Skeletal muscle cell (primary cell): ENCODE measurements around the gene MED16.
"Not testable (repeated sequence)": the region's sequence is repeated elsewhere in the genome, so short reads cannot be mapped to it uniquely, and the experiment has no call there.

Experiments
- DNase-seq: peaks from one replicate; pipeline ENCODE4 v3.0.0-alpha.2; 2010; ENCODE audit warnings: low read depth
- H3K4me3 ChIP-seq: 2 replicates; pipeline ENCODE4 v1.5.1; 2011; ENCODE audit warnings: low read depth, mild to moderate bottlenecking, control low read depth, low read length, moderate library complexity

MED16 gene

DNA sequence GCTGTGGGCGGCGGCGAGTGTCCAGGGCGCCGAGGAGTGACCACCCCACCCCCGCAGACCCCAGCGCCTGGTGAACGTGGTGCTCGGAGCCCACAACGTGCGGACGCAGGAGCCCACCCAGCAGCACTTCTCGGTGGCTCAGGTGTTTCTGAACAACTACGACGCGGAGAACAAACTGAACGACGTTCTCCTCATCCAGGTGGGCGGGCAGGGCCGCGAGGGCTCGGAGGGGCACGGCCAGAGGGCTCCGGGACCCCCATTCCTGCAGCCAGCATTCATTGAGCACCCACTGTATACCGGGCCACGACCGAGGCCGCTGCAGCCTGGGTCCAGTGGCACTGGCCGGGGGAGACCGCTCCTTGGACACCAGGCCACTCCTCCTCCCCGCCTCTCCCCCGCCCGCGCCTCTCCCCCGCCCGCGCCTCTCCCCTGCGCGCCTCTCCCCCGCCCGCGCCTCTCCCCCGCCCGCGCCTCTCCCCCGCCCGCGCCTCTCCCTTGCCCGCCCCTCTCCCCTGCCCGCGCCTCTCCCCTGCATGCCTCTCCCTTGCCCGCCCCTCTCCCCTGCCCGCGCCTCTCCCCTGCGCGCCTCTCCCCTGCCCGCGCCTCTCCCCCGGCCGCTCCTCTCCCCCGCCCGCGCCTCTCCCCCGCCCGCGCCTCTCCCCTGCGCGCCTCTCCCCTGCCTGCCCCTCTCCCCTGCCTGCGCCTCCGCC is 49.0 kb downstream of the MED16 start:
- peak overlapping the region; percentile 11 for H3K4me3 ChIP-seq
- DNase-seq: no peak

DNA sequence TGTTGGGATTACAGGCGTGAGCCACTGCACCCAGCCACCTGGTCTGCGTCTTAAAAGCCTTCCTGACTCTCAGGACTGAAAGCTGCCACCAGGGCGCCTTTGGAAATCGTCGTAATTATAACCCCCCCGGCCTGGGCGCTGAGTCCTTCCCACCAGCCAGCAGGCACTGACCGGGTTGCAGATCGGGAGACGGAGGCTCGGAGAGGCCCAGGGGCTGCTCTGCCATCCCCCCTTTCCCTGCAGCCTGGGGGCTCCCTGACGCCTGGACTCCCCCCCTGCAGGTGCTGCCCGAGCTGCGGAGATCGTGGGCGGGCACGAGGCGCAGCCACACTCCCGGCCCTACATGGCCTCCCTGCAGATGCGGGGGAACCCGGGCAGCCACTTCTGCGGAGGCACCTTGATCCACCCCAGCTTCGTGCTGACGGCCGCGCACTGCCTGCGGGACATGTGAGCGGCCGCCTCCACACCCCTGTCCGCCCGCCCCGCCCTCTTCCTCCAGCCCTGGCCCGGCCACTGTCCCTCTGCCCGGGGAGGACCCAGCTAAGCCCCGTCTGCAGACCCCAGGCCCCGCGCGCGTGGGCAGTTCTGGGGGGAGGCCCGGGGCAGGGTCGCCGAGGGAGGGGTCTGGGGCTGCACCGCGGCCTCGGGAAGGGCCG is 49.7 kb downstream of the MED16 start:
- H3K4me3 ChIP-seq: peak overlapping the region; percentile 11
- no peak for DNase-seq

DNA sequence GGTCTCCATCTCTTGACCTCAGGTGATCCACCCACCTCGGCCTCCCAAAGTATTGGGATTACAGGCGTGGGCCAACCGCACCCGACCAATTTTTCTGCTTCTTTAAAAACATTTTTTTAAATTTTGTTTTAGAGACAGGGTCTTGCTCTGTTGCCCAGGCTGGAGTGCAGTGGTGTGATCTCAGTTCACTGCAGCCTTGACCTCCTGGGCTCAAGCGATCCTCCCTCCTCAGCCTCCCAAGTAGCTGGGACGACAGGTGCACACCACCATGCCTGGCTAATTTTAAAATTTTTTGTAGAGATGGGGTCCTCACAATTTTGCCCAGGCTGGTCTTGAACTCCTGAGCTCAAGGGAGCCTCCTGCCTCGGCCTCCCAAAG is 50.2 kb downstream of the MED16 start:
- not testable (repeated sequence) for H3K4me3 ChIP-seq, DNase-seq

DNA sequence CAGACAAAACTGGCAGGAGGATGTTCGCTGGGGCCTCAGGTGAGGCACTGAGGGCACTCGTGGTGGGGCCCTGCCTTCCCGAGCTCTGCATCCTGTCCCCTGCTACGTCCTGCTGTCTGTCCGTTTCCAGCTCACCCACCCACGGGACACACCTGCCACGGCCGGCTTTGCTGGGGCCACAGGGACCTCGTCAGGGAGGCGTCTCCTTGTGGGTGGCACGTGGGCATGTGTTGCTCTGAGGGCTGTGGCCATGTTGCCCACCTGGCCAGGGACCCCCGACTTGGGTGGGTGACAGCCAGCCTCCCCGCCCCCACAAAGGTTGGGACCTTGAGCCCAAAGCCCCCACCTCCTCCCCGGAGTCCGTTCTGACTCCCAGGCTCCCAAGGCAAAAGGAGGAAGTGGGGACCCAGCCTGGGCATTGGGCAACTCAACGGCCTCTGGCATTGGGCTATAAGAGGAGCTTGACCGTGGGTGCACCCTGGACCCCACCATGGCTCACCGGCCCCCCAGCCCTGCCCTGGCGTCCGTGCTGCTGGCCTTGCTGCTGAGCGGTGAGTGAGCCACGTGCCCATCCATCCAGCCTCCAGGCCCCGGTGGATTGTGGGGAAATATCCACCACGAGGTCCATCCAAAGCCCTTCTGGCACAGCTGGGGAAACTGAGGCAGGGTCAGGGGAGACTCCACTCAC is 52.3 kb downstream of the MED16 start, which contains the start of gene PRTN3:
PRTN3 (plus strand) TSS at position 481 of the 688 bp plus-strand sequence; CDS start at position 491, 10 bp downstream.
- H3K4me3 ChIP-seq: no peak within 1 kb of the TSS
- no peak for DNase-seq

DNA sequence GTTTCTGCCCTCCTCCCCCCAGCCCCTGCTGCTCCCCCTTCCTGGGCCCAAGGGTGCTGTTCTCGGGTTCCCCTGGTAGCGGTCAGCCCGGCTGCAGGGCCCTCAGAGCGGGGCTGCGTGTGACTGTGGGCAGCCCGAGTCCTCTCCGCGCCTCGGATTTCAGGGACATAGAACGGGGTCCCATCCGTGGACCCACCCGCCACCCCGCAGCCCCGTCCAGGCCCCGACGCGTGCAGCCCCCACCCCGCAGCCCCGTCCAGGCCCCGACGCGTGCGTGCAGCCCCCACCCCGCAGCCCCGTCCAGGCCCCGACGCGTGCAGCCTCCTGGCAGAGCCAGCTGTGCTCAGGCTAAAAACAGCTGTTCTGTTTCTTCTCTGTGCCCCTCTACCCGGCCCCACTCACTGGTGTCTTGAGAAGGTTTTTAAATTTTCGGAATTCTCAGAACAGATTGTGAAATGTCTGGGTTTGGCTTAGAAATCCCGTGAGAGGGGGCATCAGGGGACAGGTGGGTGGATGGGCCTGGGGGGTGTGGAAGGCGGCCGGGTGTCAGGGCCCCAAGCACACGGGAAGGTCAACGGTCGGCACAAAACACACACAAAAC is 57.7 kb downstream of the MED16 start:
- H3K4me3 ChIP-seq: no peak overlapping the region
- DNase-seq: no peak

DNA sequence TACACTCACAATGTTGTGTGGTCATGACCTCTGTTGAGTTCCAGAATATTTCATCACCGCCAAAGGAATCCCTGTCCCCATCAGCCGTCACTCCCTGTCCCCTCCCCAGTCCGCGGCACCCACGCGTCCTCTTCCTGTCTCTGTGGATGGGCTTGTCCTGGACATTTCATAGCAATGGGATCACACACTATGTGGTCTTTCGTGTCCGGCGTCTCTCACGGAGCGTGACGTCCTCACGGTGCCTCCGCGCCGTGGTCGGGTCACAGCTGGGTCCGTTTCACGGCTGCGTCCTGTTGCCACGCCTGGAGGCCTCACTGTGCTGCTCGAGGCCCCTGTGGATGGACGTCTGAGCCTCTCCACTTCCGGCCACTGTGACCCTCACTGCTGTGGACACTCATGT is 58.8 kb downstream of the MED16 start:
- no peak overlapping the region for H3K4me3 ChIP-seq
- no peak for DNase-seq

DNA sequence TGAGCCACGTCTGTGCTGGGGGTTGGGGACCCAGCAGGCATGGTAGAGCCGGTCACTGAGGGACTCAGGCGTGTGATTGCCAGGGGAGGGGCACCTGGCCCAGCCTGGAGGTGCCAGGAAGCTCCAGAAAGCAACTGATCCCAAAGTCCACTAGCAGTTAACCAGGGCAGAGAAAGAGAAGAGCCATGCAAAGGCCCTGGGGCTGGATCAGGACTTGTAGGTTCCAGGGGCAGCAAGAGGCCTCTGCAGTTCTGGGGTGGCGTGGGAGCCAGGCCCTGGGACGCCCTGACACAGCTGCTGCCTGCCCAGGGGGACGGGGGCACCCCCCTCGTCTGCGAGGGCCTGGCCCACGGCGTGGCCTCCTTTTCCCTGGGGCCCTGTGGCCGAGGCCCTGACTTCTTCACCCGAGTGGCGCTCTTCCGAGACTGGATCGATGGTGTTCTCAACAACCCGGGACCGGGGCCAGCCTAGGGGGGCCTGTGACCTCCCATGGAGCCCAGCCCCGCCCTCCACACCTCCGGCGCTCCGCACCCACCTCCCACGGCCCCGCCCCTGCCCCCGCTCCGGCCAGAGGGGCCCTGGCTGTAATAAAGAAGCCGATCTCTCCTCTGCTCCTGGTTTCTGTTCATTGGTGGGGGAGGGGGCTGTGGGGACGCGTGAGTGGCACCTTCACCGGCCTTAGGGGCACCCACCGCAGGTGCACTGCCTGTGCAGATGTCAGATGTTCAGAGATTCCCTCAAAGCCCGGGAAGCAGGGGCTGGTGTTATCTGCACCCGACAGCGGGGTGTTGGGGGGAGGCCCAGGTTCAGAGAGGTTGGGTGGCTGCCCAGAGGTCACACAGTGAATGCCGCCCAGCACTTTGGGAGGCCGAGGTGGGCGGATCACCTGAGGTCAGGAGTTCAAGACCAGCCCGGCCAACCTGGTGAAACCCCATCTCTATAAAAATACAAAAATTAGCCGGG is 61.3 kb downstream of the MED16 start:
- no peak for DNase-seq

DNA sequence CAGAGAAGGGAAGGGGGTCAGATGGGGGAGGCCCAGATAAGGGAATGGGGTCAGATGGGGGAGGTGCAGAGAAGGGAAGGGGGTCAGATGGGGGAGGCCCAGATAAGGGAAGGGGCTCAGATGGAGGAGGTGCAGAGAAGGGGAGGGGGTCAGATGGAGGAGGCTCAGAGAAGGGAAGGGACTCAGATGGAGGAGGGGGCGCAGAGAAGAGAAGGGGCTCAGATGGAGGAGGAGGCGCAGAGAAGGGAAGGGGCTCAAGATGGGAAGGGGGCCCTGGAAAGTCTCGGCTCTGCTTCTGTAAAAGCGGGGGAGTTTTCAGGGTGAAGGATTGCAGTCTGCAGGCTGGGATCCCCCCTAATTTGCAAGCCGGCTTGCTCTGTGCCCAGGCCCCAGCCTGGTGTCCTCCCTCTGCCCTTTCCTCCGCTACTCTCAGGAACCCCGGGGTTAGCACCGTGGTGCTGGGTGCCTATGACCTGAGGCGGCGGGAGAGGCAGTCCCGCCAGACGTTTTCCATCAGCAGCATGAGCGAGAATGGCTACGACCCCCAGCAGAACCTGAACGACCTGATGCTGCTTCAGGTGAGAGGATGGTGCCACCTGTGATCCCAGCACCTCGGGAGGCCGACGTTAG is 63.7 kb downstream of the MED16 start:
- H3K4me3 ChIP-seq: no peak overlapping the region

More for the DNA sequence above, 61.3 kb downstream of the MED16 start:
- no peak overlapping the region for H3K4me3 ChIP-seq

DNA sequence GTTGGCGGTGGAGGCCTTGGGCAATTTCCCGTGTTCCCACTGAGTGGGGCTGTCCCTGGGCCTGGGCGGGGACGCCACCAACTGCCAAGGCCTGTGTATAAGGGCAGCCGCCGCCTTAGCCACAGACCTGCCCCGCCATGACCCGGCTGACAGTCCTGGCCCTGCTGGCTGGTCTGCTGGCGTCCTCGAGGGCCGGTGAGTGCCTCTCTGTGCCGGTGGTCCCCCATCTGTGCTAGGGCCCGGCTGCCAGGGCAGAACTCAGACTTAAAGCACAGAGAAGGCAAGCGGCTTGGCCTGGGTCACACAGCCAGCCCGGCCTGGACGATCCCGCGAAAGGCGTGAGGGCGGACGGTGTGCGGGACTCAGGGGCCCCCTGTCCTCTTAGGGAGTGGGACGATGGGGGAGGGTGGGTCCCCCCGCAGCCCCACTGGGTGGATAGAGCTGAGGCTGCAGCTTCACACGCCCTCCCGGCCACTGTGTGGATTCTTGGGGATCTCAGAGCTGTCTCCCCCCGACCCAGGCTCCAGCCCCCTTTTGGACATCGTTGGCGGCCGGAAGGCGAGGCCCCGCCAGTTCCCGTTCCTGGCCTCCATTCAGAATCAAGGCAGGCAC is 65.2 kb downstream of the MED16 start, which contains the start of gene AZU1:
AZU1 (plus strand) TSS at position 128 of the 612 bp plus-strand sequence; CDS start at position 138, 10 bp downstream.
- no peak within 1 kb of the TSS for H3K4me3 ChIP-seq
- DNase-seq: no peak

More for the DNA sequence above, 63.7 kb downstream of the MED16 start:
- no peak for DNase-seq

DNA sequence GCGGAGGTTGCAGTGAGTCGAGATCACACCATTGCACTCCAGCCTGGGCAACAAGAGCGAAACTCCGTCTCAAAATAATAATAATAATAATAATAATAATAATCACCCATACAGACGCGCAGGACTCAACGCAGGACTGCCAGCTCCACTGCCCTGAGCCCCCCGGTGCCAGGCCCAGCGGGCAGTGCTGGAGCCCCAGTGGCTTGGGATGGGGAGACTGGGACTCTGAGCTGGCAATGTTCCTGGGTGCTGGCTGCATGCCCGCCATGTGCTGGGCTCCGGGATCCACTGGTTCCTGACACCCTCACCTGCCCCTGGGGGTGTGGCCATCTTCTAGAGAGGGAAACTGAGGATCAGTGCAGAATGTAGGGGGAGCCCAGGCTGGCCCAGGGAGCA is 65.7 kb downstream of the MED16 start:
- no peak overlapping the region for H3K4me3 ChIP-seq
- no peak for DNase-seq

DNA sequence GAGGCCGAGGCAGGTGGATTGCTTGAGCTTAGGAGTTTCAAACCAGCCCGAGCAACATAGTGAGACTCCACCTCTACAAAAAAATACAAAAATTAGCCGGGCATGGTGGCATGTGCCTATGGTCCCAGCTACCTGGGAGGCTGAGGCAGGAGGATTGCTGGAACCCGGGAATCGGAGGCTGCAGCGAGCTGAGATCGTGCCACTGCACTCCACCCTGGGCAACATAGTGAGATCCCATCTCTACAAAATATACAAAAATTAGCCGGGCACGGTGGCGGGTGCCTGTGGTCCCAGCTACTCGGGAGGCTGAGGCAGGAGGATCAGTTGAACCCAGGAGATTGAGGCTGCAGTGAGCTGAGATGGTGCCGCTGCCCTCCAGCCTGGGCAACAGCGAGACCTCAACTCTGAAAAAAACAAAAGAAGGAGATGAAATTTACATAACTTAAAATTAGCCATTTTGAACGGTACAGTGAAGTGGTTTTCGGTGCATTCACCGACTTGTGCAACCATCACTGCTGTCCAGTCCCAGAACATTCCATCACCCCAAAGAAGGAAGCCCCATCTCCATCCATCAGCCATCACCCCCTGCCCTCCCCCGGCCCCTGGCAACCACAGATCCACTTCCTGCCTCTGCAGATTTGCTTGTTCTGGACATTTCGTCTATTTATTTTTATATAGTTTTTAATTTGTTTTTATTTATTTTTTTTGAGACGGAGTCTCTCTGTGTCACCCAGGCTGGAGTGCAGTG is 66.9 kb downstream of the MED16 start:
- DNase-seq: no peak
- H3K4me3 ChIP-seq: no peak overlapping the region

DNA sequence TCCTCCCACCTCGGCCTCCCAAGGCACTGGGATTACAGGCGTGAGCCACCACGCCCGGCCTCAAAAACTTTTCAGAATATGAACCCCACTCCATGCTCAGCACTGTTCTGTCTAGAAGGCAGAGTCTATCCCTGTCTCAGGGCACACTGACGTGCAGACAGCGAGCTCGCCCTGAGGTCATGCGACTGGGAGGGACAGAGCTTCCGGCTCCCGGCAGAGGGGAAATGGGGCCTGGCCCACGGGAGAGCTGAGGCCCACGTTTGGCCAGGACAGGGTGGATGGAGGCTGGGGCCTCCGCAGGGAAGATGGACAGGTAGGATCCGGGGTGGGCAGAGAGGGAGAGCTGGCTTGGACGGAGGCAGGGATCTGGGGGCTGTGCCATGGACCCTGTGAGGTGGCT is 68.1 kb downstream of the MED16 start:
- no peak overlapping the region for H3K4me3 ChIP-seq

DNA sequence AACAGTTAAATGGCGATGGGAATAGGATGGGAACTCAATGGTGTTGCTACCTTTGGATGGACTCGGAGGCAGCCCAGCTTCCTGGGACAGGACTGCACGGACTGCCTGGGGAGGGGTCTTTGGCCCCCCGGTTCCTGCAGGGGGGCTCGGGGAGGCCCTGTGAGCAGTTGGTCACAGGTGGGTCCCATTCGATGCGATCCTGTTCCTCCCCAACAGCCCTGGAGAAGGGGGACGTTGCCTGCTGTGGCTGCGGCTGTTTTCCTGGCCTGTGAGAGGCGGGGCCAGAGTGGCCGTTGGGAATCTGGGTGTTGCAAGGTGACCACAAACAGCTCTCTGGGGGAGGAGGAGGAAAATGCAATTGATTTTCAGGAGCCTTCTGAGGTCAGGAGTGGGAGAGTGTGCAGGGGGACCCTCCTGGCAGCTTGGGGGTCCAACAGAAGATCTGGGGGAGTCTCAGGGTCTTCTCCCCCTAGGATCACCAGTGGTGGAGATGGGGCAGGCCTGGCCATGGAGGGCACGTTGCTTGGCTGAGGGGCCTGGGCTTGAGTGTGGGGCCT is 69.3 kb downstream of the MED16 start:
- DNase-seq: no peak
- no peak overlapping the region for H3K4me3 ChIP-seq

More for the DNA sequence above, 68.1 kb downstream of the MED16 start:
- DNase-seq: no peak

DNA sequence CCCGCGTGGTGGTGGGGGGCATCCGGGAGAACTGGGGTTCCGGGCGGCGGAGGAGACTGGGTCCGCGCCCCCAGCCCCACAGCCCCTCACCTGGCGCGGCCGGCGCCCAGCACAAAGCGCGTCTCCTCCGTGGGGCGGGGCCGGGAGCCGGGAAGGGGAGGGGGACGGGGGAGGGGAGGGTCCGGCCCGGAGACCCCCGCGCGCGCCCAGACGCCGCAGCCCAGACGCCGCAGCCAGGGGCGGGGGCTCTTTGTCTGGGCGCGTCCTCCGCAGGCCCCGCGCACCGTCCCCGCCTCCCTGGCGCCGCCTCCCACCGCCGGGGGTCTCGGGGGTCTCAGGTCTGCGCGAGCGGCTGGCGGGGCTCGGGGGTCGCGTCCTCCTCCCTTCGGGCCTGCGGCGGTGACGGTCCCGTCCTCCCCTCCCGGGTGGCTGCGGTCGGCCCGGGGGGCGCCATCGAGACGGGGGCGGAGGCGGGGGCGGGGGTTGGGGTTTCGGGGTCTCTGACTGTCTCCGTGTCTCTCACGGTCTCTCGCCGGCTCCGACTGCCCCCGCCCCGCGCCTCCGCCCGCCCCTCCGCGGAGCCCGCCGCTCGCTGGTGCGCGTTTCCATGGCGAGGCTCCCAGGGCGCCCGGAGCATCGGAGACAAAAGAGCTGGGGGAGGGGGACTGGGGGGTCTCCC is 71.0 kb downstream of the MED16 start, which contains the start of gene PLPPR3:
PLPPR3 (minus strand) TSS at position 131 of the 679 bp plus-strand sequence. CDS start 396 bp downstream, outside the sequence.
- H3K4me3 ChIP-seq: peak within 1 kb of the TSS; percentile 42
- no peak for DNase-seq

DNA sequence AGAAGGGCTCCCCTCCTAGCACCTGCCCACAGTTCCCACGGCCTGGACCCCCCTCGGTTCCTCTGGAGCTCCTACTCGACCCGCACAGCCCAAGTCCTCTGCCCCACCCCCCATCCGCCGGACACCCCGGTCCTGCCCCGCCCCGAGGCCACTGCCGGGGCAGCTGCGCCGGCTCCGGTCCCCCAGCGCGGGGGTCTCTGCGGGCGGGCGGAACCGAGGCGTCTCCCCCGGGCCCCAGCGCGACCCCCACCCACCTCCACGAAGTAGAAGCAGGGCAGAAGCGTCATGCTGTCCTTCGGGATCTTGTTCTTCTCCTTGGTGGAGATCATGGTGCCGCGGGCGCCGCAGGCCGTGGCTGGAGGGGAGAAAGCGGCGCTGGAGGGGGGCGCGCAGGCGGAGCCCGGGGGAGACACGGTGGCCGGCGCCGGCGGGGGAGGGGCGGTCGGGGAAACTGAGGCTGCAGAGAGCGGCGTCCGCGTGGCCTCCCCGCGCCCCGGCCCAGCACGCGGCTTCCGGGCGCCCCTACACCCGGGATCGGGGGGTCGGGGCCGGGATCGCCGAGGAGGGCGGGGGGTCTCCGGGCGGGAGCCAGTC is 71.7 kb downstream of the MED16 start:
- H3K4me3 ChIP-seq: peak overlapping the region; percentile 42
- no peak for DNase-seq

DNA sequence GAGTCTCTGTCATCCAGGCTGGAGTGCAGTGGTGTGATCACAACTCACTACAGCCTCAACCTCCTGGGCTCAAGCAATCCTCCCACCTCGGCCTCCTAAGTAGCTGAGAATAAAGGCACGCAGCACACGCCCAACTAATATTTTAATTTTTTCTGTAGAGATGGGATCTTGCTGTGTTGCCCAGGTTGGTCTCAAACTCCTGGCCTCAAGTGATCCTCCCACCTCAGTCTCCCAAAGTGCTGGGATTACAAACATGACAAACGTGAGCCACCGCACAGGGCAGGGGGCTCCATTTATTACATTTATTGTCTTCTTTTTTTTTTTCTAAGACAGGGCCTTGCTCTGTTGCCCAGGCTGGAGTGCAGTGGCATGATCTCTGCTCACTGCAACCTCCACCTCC is 72.8 kb downstream of the MED16 start:
- not testable (repeated sequence) for H3K4me3 ChIP-seq, DNase-seq
